H1 (cell line): ENCODE measurements around the gene ATP5PB. TPM values are rescaled to one million over a fixed set of nuclear protein-coding genes. Genes with fewer than 3 reads are reported as not detected.

Experiments
- CBX5 ChIP-seq: fragments of 300-800, 300-1000 bp; sonication (generic); IDR thresholded peaks from 2 replicates; pipeline ENCODE4 v1.7.1; 2016; ENCODE audit warnings: antibody characterized with exemption, low read length, low read depth
- EGR1 ChIP-seq: IDR thresholded peaks from 2 replicates; pipeline ENCODE4 v1.6.1; 2011; ENCODE audit warnings: low read depth, low read length, borderline replicate concordance
- GTF2F1 ChIP-seq: IDR thresholded peaks from 2 replicates; pipeline ENCODE4 v1.6.1; 2012; ENCODE audit warnings: low read depth, low read length, improper control_type of control experiment, borderline replicate concordance
- TAF1 ChIP-seq: IDR thresholded peaks from 2 replicates; pipeline ENCODE4 v1.6.1; 2011; ENCODE audit warnings: mild to moderate bottlenecking, low read depth, low read length
- TEAD4 ChIP-seq: IDR thresholded peaks from 2 replicates; pipeline ENCODE4 v1.6.1; 2012; ENCODE audit warnings: low read depth, low read length, inconsistent platforms, mixed read lengths
- polyA plus RNA-seq, 7 experiments: library from polyadenylated mRNA; depleted of rRNA in 3 of 7; stranded (reverse) in 5 of 7; unstranded in 2 of 7; fragments of >200 nt in 5 of 7; fragments of 200-250 nt in 2 of 7; gene quantifications; 1 replicate in 5 of 7; 2 replicates in 1 of 7; 4 replicates in 1 of 7; pipeline versions ENCODE4 v1.2.1 to v1.2.3, GENCODE V29; 2011 to 2013; ENCODE audit warnings: missing spikeins in 2 of 7, mixed read lengths in 2 of 7
- total RNA-seq: library from RNA; stranded (reverse); fragmentation: NEBNext Ultra II Directional; extraction: Animal tissue kit (Norgen Biotek cat#: 25700); gene quantifications from 2 replicates; pipeline ENCODE4 v1.2.1, GENCODE V29; 2021

ATP5PB gene
- total and polyA plus RNA-seq, 2 of the 8 experiments (the other 6 are each of a cell fraction or from before 2014, with no cell fraction given), result 232 to 262 TPM

- TF ChIP-seq TAF1, result no peak
- TF ChIP-seq GTF2F1, result no peak
- TF ChIP-seq TEAD4, result no peak
- no peak for TF ChIP-seq CBX5
- no peak for TF ChIP-seq EGR1
Measured at GRCh38 chr1:111406321-111406768, 42.9 kb upstream of the ATP5PB start (continued).
